GM12865 (cell line): ENCODE measurements around the gene PKNOX1.

Experiments used
- DNase-seq: peaks from one replicate; pipeline ENCODE4 v3.0.0; 2010; ENCODE audit warnings: low read depth
- H3K4me3 ChIP-seq: 2 replicates; pipeline ENCODE4 v1.5.1; 2011; ENCODE audit warnings: mild to moderate bottlenecking, low read depth, low read length, control low read depth
- TF ChIP-seq, protein P1 (sequence below): IDR thresholded peaks from 2 replicates; pipeline ENCODE4 v1.5.1; 2011; ENCODE audit warnings: low read length, control low read depth, low read depth, inconsistent platforms; ENCODE audit not compliant: insufficient read depth; ENCODE audit errors: missing control alignments

PKNOX1 gene

DNA sequence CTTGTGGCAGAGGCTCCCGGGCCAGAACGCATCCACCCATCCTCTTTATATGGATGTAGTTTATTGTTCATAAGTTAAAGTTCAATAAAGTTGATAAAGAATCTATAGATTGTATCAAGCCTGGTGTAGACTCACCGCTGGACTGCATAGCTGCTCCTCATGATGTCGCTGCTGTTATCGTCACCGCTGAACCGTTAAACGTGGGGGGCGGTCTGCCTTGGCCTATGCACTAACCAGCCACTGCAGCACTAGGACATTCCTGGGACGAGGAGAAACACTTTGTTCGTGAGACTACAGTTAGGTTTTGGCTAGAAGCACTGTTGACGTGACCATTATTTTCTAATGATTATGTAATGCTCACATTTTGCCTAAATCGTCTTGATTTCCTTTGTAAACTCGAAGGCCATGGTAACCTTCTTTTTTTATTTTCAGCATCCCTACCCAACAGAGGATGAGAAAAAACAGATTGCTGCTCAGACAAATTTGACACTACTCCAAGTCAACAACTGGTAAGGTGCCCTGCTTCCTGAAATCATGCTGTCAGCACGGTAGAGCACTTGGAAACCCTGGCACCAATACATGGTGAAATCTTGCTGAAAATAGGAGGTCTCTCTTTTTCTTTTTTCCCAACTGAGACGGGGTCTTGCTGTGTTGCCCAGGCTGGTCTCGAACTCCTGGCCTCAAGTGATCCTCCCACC lies 50.2 kb downstream of the PKNOX1 start:
- TF ChIP-seq, protein P1, sequence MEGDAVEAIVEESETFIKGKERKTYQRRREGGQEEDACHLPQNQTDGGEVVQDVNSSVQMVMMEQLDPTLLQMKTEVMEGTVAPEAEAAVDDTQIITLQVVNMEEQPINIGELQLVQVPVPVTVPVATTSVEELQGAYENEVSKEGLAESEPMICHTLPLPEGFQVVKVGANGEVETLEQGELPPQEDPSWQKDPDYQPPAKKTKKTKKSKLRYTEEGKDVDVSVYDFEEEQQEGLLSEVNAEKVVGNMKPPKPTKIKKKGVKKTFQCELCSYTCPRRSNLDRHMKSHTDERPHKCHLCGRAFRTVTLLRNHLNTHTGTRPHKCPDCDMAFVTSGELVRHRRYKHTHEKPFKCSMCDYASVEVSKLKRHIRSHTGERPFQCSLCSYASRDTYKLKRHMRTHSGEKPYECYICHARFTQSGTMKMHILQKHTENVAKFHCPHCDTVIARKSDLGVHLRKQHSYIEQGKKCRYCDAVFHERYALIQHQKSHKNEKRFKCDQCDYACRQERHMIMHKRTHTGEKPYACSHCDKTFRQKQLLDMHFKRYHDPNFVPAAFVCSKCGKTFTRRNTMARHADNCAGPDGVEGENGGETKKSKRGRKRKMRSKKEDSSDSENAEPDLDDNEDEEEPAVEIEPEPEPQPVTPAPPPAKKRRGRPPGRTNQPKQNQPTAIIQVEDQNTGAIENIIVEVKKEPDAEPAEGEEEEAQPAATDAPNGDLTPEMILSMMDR, result no peak
- no peak overlapping the region for H3K4me3 ChIP-seq
- DNase-seq, result no peak

DNA sequence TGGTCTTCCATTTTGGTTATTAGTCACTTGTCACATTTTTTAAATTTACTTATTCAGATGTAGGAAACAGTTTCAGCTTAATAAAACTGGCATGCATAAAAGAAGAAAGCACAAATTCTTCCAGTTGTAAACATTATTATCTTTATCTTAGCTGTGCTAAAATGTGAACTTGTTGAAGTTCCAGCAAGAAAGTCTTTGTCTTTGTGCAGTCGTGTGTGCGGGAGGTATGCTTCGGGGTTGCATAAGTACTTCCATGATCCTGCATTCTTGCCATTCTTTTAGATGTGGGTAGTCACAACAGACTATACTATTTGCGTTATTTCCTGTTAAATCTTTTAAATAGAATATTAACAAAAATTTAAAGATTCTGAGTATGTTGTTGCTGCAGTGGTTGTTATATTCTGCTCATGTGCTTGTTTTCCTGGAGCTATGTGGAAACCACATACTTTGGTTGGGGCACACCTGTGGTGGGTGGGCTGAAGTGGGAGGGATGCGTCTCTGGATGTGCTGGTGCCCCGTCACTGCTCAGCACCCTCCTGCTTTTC lies 51.3 kb downstream of the PKNOX1 start:
- TF ChIP-seq, protein P1, result no peak
- no peak overlapping the region for H3K4me3 ChIP-seq
- no peak for DNase-seq

DNA sequence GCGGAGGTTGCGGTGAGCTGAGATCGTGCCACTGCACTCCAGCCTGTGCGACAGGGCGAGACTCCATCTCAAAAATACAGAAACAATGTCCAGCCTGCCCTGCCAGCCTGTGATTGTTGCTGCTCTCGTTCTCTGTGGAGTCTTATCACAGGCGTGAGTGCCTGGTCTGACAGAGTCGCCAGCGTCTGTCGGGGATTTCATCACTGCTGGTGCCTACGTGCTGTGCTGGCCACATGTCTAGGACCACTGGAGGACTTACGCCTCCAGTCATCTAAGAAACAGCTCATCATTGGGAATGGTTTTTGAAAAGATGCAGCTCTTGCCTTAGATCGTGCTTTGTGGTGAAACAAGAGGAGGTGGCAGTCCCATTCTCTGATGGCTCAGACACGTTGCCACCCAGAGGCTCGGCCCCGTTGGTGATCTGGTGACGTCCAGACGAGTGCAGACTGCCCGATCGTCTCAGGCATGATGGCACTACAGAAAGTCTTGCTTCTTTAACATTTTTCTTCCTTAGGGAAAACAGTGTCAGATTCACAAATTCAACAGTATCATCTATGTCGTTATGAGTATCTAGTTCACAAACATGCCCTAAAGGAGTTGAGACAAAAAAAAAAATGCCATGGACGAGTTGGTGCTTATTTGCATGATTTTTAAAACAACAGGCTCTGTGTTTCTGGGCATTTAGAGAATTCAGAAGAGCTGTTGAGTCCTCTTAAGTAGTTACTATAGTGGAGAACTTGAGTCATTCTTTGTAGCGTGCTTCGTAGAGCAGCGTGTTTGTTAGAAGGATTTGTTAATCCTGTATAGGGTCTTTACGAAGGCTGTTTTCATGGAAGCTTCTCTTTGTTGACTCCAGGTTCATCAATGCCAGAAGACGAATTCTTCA lies 53.7 kb downstream of the PKNOX1 start:
- TF ChIP-seq, protein P1, result no peak
- no peak for DNase-seq
- no peak overlapping the region for H3K4me3 ChIP-seq

DNA sequence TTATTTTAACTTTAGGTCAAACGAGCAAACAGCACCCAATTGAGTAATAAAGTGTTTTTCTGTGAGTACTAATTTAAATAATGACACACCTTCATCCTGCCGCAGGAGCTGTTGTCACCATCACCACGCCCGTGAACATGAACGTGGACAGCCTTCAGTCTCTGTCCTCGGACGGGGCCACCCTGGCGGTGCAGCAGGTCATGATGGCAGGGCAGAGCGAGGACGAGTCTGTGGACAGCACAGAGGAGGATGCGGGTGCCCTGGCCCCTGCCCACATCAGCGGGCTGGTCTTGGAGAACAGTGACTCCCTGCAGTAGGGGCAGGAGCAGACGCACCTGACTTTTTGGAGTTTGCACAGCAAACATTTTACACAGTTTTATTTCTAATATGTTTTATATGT lies 55.4 kb downstream of the PKNOX1 start:
- no peak for DNase-seq
- TF ChIP-seq, protein P1, result no peak
- H3K4me3 ChIP-seq, result no peak overlapping the region

DNA sequence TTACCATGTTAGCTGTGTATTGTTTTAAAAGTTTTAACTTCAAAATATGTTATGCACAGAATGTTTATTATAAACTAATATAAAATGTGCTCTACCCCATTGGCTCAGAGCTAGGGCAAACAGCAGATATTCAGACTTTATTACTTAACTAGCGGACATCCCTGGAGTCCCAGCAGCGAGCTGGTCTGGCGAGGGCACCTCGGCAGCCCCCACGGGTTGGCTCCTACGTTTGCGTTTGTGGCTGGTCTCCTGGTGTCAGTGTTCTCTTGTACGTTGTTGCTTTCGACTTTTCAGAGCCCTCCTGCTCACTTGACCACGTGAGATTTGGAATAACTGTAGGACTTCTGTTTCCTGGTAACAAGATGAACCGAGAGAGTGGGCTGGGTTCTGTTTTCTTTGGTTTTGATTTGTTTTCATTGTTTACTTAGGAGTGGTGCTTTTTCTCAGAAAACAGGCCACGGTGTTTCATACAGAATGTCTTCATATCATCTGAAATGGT lies 56.8 kb downstream of the PKNOX1 start:
- TF ChIP-seq, protein P1, result no peak
- no peak overlapping the region for H3K4me3 ChIP-seq
- no peak for DNase-seq

DNA sequence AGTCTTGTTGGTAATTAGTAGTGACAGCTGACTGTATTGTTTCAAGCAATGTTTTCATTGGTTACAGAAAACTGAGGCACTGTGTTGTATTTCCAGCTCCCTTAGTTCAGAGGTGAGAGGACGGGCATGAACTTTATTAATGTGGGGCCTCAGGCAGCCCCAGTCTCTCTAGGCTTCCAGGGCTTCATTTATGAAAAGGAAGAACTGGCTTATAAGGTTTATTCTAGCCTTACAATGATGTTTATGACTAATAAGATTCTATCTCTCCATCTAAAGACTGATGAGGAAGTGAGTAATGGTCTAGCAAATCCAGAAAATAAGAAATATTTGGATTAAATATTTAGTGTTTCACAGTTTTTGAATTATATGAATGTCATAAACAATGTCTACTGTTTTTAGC lies 59.7 kb downstream of the PKNOX1 start:
- TF ChIP-seq, protein P1, result no peak

More for the DNA sequence above, 59.7 kb downstream of the PKNOX1 start:
- H3K4me3 ChIP-seq, result no peak overlapping the region
- DNase-seq, result no peak
